Right lobe of liver (tissue), 6 donors: ENCODE results near the gene SPATA19. TPM values are rescaled to one million over a fixed set of nuclear protein-coding genes. Genes with fewer than 3 reads are reported as not detected.

ENCODE experiments used
- ATAC-seq, 4 donors: fragments of 200-7000 bp; cut with Tn5 transposase; one replicate each; pipeline ENCODE4 v1.9.1; 2020; ENCODE audit warnings: mild to moderate bottlenecking in 4 of 4, moderate library complexity in 4 of 4
- DNase-seq, 3 donors: peaks; one replicate each; pipeline ENCODE4 v3.0.0-alpha.2; 2020
- H3K27ac ChIP-seq, 3 donors: fragments of 200-600 bp; one replicate each; pipeline ENCODE4 v1.8.0; 2022
- H3K27me3 ChIP-seq, 2 donors: fragments of 200-600 bp; one replicate each; pipeline ENCODE4 v1.8.0; 2022
- H3K36me3 ChIP-seq, 4 donors: fragments of 200-600 bp; sonication (generic) in 1 of 4; one replicate each; pipeline versions ENCODE4 v1.5.1 to v1.8.0; 2017 to 2022; ENCODE audit warnings: control low read depth in 1 of 4
- H3K4me1 ChIP-seq, 4 donors: fragments of 200-600 bp; sonication (generic) in 1 of 4; one replicate each; pipeline versions ENCODE4 v1.5.1 to v1.8.0; 2017 to 2022; ENCODE audit warnings: control low read depth in 1 of 4
- H3K4me3 ChIP-seq, 3 donors: fragments of 200-600 bp; one replicate each; pipeline ENCODE4 v1.8.0; 2022
- H3K9me3 ChIP-seq, 4 donors: fragments of 200-600 bp; sonication (generic) in 1 of 4; one replicate each; pipeline versions ENCODE4 v1.5.1 to v1.8.0; 2017 to 2022; ENCODE audit warnings: control low read depth in 1 of 4
- CTCF ChIP-seq, 4 donors: fragments of 200-600 bp in 3 of 4; fragments of 450-650 bp in 1 of 4; IDR thresholded peaks; one replicate each; pipeline versions ENCODE4 v1.5.1 to v1.8.0; 2016 to 2022; ENCODE audit warnings: antibody characterized with exemption in 4 of 4, mild to moderate bottlenecking in 2 of 4
- POLR2A ChIP-seq: fragments of 450-650 bp; IDR thresholded peaks from one replicate; pipeline ENCODE4 v1.6.1; 2017; ENCODE audit warnings: antibody characterized with exemption, mild to moderate bottlenecking
- WGBS: methylation state at CpG from one replicate; pipeline ENCODE4 v1.1.6; 2018; ENCODE audit warnings: low coverage, low lambda C conversion rate; ENCODE audit not compliant: insufficient coverage; ENCODE audit errors: missing lambda C conversion rate; 5-methylcytosine and 5-hydroxymethylcytosine counted together
- intact Hi-C, 2 donors: fragments of 100-400 bp; cut with DNase I; formaldehyde crosslinking; loops; one replicate each; pipeline versions ENCODE4 v1.11.2 to v1.14.1; 2022
- total RNA-seq, 6 experiments: library from RNA; depleted of rRNA in 2 of 6; stranded (reverse); fragments of >200 nt in 2 of 6; fragmentation: NEBNext Ultra II Directional in 3 of 6; extraction: Animal tissue kit (Norgen Biotek cat#: 25700) in 3 of 6; gene quantifications; one replicate each; pipeline versions ENCODE4 v1.1.0 to v1.2.4, GENCODE V29; 2016 to 2023
- donor health status: DM: no; HTN: yes; CAD: no.
- donor health status: DM: no; HTN: no; CAD: no.
- donor health status: DM: no; HTN: no; CAD: no.
- donor health status: DM: no; HTN: yes; CAD: no.
- donor health status: DM: no; HTN: yes; CAD: no.

Gene SPATA19
- total RNA-seq, 6 experiments from 2014 or later: not detected

- TF ChIP-seq CTCF (IDR thresholded peaks at IDR 0.05): peak; percentile 5 to 27 (median 10)
- no peak for TF ChIP-seq POLR2A
- ATAC-seq (no peak), DNase-seq (no peak)
- Histone ChIP-seq H3K9me3 (no peaks in the 10 kb centered on the region), H3K4me1 (no peaks in the 10 kb centered on the region), H3K27ac (no peak overlapping the region), H3K27me3 (no peaks in the 10 kb centered on the region), H3K36me3 (no peaks in the 10 kb centered on the region), H3K4me3 (no peak overlapping the region)
- 86% methylated on average over 4 of the region's 8 CpGs for WGBS
- intact Hi-C loops: loop anchor here in 1 of 2 donors (5.0 kb wide), 1 partner anchor 749 kb away; no protein-coding TSS in a partner anchor
These were observed 14.1 kb downstream of the SPATA19 start for GRCh38 chr11:133830931-133831907.

- 71% methylated on average over 1 of the region's 2 CpGs for WGBS
- Histone ChIP-seq H3K4me1 (no peaks in the 10 kb centered on the region), H3K27ac (no peak overlapping the region), H3K36me3 (no peaks in the 10 kb centered on the region), H3K4me3 (no peak overlapping the region), H3K27me3 (no peaks in the 10 kb centered on the region), H3K9me3 (no peaks in the 10 kb centered on the region)
- ATAC-seq (no peak), DNase-seq (no peak)
- intact Hi-C loops: loop anchor here (10.0 kb wide), 2 partner anchors 685 to 695 kb away; no protein-coding TSS in a partner anchor
- TF ChIP-seq CTCF (IDR thresholded peaks at IDR 0.05): no peak
- no peak for TF ChIP-seq POLR2A
These were observed 15.7 kb downstream of the SPATA19 start for GRCh38 chr11:133829566-133829965.

- 27% methylated on average over 2 of the region's 5 CpGs for WGBS
- TF ChIP-seq POLR2A (no peak), CTCF (IDR thresholded peaks at IDR 0.05) (no peak)
- no peak overlapping the region for H3K4me3 ChIP-seq
- ATAC-seq (no peak), DNase-seq (no peak)
- no peaks in the 10 kb centered on the region for H3K36me3 ChIP-seq
- intact Hi-C loops: loop anchor here (10.0 kb wide), 2 partner anchors 684 to 694 kb away; no protein-coding TSS in a partner anchor
- no peaks in the 10 kb centered on the region for H3K4me1 ChIP-seq
- no peaks in the 10 kb centered on the region for H3K27me3 ChIP-seq
- H3K27ac ChIP-seq: no peak overlapping the region
- H3K9me3 ChIP-seq: no peaks in the 10 kb centered on the region
These were observed 16.4 kb downstream of the SPATA19 start for GRCh38 chr11:133828871-133829270.

- H3K27ac ChIP-seq: no peak overlapping the region
- no peak overlapping the region for H3K4me3 ChIP-seq
- ATAC-seq (no peak), DNase-seq (no peak)
- no peaks in the 10 kb centered on the region for H3K36me3 ChIP-seq
- TF ChIP-seq POLR2A (no peak), CTCF (IDR thresholded peaks at IDR 0.05) (no peak)
- intact Hi-C loops: loop anchor here (10.0 kb wide), 2 partner anchors 683 to 693 kb away; no protein-coding TSS in a partner anchor
- no peaks in the 10 kb centered on the region for H3K4me1 ChIP-seq
- H3K9me3 ChIP-seq: no peaks in the 10 kb centered on the region
- WGBS: 52% methylated on average over 2 of the region's 3 CpGs
- H3K27me3 ChIP-seq: no peaks in the 10 kb centered on the region
These were observed 17.8 kb downstream of the SPATA19 start for GRCh38 chr11:133827556-133827955.
